ENCODE results near the gene USP21. TPM values are rescaled to one million over a fixed set of nuclear protein-coding genes. Genes with fewer than 3 reads are reported as not detected.

USP21 gene
- total and polyA plus RNA-seq, 9 of the 15 experiments (the other 6 are each of a cell fraction or from before 2014, with no cell fraction given), result 4.9 to 52.4 (median 21.6) TPM

GRCh38 chr1:161131523-161132409 is 27.5 kb upstream of the USP21 start (continued):
- TF ChIP-seq E2F6 (IDR thresholded peaks at IDR 0.05; ENCODE audit: borderline replicate concordance in 1 of 2, extremely low read depth in 1 of 2, insufficient read depth in 1 of 2, insufficient read length in 1 of 2, low read depth in 1 of 2, low read length in 1 of 2, poor library complexity in 1 of 2, severe bottlenecking in 1 of 2) (peak in 1 of 2 experiments; percentile 66), ZFP36 (IDR thresholded peaks at IDR 0.05; ENCODE audit: low read depth, low read length, partially characterized antibody) (no peak), CBFA2T3 (IDR thresholded peaks at IDR 0.05) (peak; percentile 11; the same call in 1 of the 2 replicates), SMARCE1 (IDR thresholded peaks at IDR 0.05) (peak; percentile 70), ARNT (IDR thresholded peaks at IDR 0.05) (peak; percentile 51 to 70; a peak in 2 of 4 replicates), SRSF9 (IDR thresholded peaks at IDR 0.05; ENCODE audit: borderline replicate concordance, low read depth, low read length) (no peak), PHB2 (IDR thresholded peaks at IDR 0.05; ENCODE audit: low read depth) (0 out of 2 replicates have a peak, but pooled peaks have one; percentile 28), HMGXB4 (CRISPR knock-in tag; IDR thresholded peaks at IDR 0.05) (no peak; the same call in 1 of the 2 replicates), TRIM25 (IDR thresholded peaks at IDR 0.05; ENCODE audit: borderline replicate concordance) (peak; percentile 97; the same call in 1 of the 2 replicates), HDAC1 (IDR thresholded peaks at IDR 0.05) (peak in 1 of 2 experiments; percentile 88; a peak in 2 of 4 replicates), ZNF740 (CRISPR knock-in tag; IDR thresholded peaks at IDR 0.05) (no peak), ZNF740 (tag; IDR thresholded peaks at IDR 0.05) (0 out of 4 replicates have a peak, but pooled peaks of 1 of the 2 experiments have one; percentile 18)
